Esophagus muscularis mucosa (tissue), 4 donors: ENCODE results near the gene LILRA2.
"Not testable (repeated sequence)": the region's sequence is repeated elsewhere in the genome, so short reads cannot be mapped to it uniquely, and the experiment has no call there.

ENCODE experiments used
- EP300 ChIP-seq: sonication (generic); formaldehyde crosslinking; IDR thresholded peaks from one replicate; pipeline ENCODE4 v1.6.1; 2017; ENCODE audit warnings: antibody characterized with exemption
- POLR2A ChIP-seq: fragments of 450-650 bp; IDR thresholded peaks from one replicate; pipeline ENCODE4 v1.6.1; 2017; ENCODE audit warnings: antibody characterized with exemption, moderate library complexity, mild to moderate bottlenecking, low read depth
- TF ChIP-seq, protein P1 (sequence below), 3 experiments: fragments of 200-600 bp in 2 of 3; fragments of 450-650 bp in 1 of 3; sonication (generic) in 2 of 3; IDR thresholded peaks; one replicate each; pipeline ENCODE4 v1.5.1; 2017 to 2019; ENCODE audit warnings: antibody characterized with exemption in 3 of 3, mild to moderate bottlenecking in 2 of 3, moderate library complexity in 1 of 3

DNA sequence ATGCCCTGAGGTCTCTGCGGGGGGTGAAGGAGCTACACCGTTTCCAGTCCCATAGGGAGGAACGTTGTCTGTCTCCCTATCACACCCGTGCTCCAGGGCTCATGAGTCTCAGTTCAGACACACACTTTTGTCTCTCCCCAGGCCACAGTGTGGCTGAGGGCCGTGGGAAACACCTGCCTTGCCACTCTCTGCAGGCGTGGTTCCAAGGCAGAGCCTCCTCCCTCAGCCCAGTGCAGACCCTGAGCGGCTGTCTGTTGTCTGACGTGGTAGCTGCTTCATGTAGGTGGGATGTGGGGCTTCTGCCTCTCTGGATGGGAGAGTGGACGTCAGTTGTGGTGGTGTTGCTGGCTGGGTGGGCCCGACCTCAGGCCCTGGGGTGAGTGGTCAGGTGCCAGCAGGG, 50.6 kb downstream of the LILRA2 start:
- TF ChIP-seq, protein P1, sequence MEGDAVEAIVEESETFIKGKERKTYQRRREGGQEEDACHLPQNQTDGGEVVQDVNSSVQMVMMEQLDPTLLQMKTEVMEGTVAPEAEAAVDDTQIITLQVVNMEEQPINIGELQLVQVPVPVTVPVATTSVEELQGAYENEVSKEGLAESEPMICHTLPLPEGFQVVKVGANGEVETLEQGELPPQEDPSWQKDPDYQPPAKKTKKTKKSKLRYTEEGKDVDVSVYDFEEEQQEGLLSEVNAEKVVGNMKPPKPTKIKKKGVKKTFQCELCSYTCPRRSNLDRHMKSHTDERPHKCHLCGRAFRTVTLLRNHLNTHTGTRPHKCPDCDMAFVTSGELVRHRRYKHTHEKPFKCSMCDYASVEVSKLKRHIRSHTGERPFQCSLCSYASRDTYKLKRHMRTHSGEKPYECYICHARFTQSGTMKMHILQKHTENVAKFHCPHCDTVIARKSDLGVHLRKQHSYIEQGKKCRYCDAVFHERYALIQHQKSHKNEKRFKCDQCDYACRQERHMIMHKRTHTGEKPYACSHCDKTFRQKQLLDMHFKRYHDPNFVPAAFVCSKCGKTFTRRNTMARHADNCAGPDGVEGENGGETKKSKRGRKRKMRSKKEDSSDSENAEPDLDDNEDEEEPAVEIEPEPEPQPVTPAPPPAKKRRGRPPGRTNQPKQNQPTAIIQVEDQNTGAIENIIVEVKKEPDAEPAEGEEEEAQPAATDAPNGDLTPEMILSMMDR (IDR thresholded peaks at IDR 0.05) = not testable (repeated sequence)
- TF ChIP-seq POLR2A, EP300: not testable (repeated sequence)
